A673 (cell line): ENCODE data around the gene LMO1.

ENCODE experiments used
- EZH2 ChIP-seq: fragments of 200-600 bp; sonication (generic); IDR thresholded peaks from 2 replicates; pipeline ENCODE4 v1.6.1; 2017; ENCODE audit warnings: borderline replicate concordance, low read depth, mild to moderate bottlenecking, mixed read lengths, antibody characterized with exemption, low read length; ENCODE audit not compliant: poor library complexity, severe bottlenecking
- TF ChIP-seq, protein P1 (sequence below): fragments of 300-800, 200-600 bp; sonication (generic); conservative IDR thresholded peaks from 2 replicates; pipeline ENCODE4 v1.5.1; 2017; ENCODE audit warnings: low read depth, mild to moderate bottlenecking, antibody characterized with exemption, low read length, moderate library complexity, mixed read lengths

- peak; percentile 90 for TF ChIP-seq EZH2
- TF ChIP-seq, protein P1, sequence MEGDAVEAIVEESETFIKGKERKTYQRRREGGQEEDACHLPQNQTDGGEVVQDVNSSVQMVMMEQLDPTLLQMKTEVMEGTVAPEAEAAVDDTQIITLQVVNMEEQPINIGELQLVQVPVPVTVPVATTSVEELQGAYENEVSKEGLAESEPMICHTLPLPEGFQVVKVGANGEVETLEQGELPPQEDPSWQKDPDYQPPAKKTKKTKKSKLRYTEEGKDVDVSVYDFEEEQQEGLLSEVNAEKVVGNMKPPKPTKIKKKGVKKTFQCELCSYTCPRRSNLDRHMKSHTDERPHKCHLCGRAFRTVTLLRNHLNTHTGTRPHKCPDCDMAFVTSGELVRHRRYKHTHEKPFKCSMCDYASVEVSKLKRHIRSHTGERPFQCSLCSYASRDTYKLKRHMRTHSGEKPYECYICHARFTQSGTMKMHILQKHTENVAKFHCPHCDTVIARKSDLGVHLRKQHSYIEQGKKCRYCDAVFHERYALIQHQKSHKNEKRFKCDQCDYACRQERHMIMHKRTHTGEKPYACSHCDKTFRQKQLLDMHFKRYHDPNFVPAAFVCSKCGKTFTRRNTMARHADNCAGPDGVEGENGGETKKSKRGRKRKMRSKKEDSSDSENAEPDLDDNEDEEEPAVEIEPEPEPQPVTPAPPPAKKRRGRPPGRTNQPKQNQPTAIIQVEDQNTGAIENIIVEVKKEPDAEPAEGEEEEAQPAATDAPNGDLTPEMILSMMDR: no peak
Measured at GRCh38 chr11:8268530-8269400, 5.1 kb upstream of the LMO1 start.
